HG02970 (cell line): ENCODE measurements around the gene DAB1.

Experiments
- ATAC-seq: cut with Tn5 transposase; IDR thresholded peaks from one replicate; pipeline ENCODE4 v1.9.1; 2021; ENCODE audit warnings: mild to moderate bottlenecking, moderate library complexity, moderate number of reproducible peaks; ENCODE audit not compliant: unreplicated experiment, low FRiP score

DAB1 gene

GRCh38 chr1:57192222-57192621 is 231.6 kb downstream of the DAB1 start:
- no peak for ATAC-seq

- no peak for ATAC-seq
Measured at GRCh38 chr1:57190898-57191297, 233.0 kb downstream of the DAB1 start.

- ATAC-seq: no peak
Measured at GRCh38 chr1:57188168-57188567, 235.7 kb downstream of the DAB1 start.

DNA sequence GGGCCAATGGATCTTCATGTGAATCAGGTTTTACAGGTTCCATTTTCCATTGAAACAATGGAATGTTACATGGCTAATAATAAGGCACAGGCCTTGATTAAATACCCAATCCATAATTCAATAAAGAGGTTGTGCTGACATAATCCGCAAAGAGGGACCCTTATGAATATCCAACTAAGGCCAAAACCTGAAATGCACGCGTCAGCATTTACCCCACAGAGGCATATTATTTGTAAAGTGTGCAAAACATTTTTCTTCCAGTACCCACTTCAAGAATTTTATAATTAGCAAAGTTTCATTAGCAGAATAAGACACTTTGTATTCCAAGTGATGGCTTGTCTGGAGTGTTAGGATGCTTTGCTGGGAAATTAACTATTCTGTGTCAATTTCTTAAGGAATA is 237.4 kb downstream of the DAB1 start:
- no peak for ATAC-seq

- ATAC-seq: no peak
Measured at GRCh38 chr1:57179001-57179400, 244.9 kb downstream of the DAB1 start.

DNA sequence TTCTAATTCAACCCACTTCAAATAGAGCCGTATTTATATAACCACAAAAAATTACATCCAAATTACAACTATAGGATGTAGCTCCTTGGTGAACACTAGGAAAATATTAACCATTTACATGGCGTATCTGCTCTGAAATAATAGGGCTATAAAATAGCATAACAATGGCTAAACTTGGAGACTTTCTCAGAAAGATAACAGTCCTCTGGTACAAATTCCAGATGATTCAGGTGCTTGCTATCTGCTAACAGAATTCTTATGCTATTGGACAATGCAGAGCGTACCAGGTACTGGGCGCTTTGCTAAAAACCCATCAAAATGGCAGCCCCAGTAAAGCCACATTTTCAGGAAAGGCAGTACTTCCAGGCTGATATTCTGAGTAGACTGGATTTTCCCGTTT is 248.4 kb downstream of the DAB1 start:
- no peak for ATAC-seq

GRCh38 chr1:57172040-57172439 is 251.8 kb downstream of the DAB1 start:
- ATAC-seq: no peak

GRCh38 chr1:57167997-57168396 is 255.9 kb downstream of the DAB1 start:
- ATAC-seq: no peak

- ATAC-seq: no peak
Measured at GRCh38 chr1:57165546-57165945, 258.3 kb downstream of the DAB1 start.

DNA sequence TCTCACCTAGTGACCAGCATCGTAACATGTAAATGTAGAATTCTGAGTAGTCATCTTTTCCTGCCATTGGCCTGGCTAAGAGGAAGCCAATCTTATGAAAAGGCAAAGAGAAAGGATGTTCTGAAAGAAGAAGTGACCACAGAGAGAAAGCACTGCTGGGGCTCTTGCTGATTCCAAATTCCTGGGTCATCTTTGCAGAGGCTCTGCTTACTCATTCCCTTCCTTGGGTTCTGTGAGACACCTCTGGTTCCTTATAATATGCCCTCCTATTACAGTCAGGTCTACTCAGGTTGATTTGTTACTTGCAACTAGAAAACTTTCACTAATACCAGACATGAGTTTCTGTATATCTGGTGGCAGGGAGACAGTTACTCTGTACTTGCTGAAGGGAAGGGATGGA is 259.3 kb downstream of the DAB1 start:
- ATAC-seq: no peak

- ATAC-seq: no peak
Measured at GRCh38 chr1:57163789-57164188, 260.1 kb downstream of the DAB1 start.

- no peak for ATAC-seq
Measured at GRCh38 chr1:57163325-57163724, 260.5 kb downstream of the DAB1 start.

DNA sequence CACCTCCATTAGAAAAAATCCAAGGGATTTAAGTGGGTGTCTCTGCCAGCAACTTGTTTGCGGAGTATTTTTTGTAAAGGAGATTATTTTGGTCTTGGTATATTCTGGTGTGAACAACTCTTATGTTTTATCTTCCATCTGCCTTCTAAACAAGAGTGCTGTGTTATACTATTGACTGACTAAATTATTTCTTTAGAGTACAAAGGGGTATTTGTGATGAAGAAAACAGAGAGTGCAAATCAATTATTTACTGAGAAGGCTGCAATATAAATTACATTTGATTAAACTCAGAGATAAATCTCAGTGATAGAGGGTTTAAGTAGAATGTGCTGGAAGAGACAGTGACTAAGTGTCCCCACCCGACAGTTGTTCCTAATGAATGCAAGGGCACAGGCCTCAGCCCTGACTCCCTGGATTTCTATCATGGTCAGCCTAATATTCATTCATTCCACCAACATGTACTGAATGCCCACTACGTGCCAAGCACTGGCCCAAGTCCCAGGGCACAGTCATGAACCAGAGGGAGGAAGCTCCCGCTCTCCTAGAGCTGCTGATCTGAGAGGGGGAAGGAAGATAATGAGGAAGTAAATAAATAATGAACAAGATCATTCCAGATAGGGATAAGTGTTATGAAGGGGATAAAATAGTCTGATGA is 261.1 kb downstream of the DAB1 start:
- no peak for ATAC-seq

GRCh38 chr1:57160594-57160993 is 263.3 kb downstream of the DAB1 start:
- no peak for ATAC-seq

DNA sequence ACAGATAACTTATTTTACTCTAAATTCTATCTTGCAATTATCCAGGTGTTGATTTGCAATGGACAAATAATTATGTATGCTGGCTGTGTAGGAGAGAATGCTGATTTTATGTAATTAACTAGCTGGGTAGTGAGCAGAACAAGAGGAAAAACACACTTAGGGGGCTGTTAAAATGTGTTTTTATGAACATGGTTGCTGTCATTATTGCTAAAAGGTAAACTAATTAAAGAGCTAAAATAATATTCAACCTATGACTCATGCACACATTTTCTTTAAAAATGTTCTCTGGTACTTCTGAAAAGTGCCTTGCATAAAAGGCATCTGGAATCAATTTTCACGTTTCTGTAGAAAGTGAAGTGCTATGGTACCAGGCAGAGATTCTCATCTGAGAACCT is 265.3 kb downstream of the DAB1 start:
- no peak for ATAC-seq

GRCh38 chr1:57157818-57158603 is 265.8 kb downstream of the DAB1 start:
- ATAC-seq: no peak

DNA sequence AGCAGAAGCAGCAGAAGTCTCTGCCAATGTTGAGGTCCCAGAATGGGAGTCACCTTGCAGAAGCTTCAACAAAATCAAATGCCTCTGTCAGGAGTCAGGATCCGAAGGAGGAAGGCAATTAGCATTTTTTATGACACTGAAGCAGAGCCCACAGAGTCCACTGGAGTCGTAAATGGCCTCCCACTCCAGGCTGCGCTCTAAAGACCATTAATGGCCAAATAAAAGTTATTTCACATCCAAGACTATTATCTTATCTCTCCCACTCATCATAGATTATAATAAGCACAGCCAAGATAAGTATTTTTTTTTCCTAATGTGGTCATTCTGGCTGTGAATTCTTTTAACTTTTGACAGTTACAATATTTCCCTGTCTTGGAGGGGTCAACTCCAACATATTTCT is 267.0 kb downstream of the DAB1 start:
- ATAC-seq: no peak

GRCh38 chr1:57146100-57146499 is 277.8 kb downstream of the DAB1 start:
- ATAC-seq: no peak

GRCh38 chr1:57142999-57143398 is 280.9 kb downstream of the DAB1 start:
- no peak for ATAC-seq

DNA sequence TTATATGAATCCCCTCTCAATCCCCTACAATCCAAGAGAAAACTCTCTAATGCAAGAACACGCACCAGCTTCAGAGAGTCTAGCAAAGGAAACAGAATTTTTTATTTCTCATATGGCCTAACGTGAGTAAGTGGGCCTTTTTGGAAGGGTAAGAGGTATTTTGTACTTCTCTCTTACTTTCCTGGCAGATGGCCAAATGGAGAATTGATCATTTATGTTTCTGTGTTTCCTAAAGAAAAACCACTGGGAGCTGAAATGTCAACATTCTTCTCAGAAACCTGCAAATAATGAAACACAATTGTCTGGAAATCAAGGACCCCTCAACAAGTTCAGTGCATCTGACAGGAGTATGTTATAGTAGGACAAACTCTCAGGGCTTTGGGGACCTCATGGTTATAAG is 281.7 kb downstream of the DAB1 start:
- ATAC-seq: no peak

- no peak for ATAC-seq
Measured at GRCh38 chr1:57138432-57139078, 285.3 kb downstream of the DAB1 start.

DNA sequence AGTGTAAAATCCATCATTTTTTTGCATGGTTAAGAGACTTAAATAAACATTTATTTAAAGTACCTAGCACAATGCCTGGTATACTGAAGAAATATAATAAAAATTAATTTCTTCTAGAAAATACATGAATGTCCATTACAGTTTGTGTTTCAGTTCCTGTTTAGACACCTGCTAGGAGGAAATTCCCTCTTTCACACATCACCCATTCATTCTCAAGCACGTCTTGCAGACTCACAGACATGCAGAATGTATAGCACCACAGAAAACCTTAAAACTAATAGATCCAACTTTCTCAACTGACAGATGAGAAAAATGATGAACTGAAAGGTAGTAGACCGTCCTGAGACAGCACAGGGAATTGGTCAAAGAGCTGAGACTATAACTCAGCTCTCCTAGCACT is 285.9 kb downstream of the DAB1 start:
- peak; percentile 58 for ATAC-seq
